K562 (cell line): ENCODE results near the gene ELAC1. TPM values are rescaled to one million over a fixed set of nuclear protein-coding genes. Genes with fewer than 3 reads are reported as not detected.

Experiments used
- ATAC-seq: fragments of 200-7000 bp; cut with Tn5 transposase; 3 replicates; pipeline ENCODE4 v1.9.1; 2020; ENCODE audit warnings: moderate library complexity
- BruUV-seq: library from RNA; stranded (reverse); fragments of 400-500 nt; replicated peaks from 2 replicates; lab custom pipeline; 2021; lab: Mats Ljungman, UMichigan
- CTCF ChIA-PET: fragments of 300-600 bp; formaldehyde crosslinking; extraction: SDS; loops from one replicate; lab custom pipeline; 2021; ENCODE audit warnings: low intra/inter-chr PET ratio; lab: Yijun Ruan, JAX
- POLR2A ChIA-PET: fragments of 300-600, 350-650 bp; sonication (Branson Sonifier 250); formaldehyde crosslinking; extraction: SDS; loops from one replicate; lab custom pipeline; 2021; ENCODE audit warnings: antibody characterized with exemption, inconsistent platforms; lab: Yijun Ruan, JAX
- DNase-seq, 4 experiments: peaks; one replicate each; pipeline versions ENCODE4 v3.0.0 to v3.0.0-alpha.2; 2011 to 2018; ENCODE audit warnings: low spot score in 3 of 4, mixed read lengths in 3 of 4; ENCODE audit errors: extremely low read depth in 1 of 4
- FAIRE-seq: peaks from 2 replicates; lab custom pipeline; 2011; peaks lifted over from hg19 to GRCh38; lab: Jason Lieb, UNC
- H2AFZ ChIP-seq: 2 replicates; pipeline ENCODE4 v1.6.0; 2011; ENCODE audit warnings: low read depth, low read length, control low read depth, inconsistent platforms
- H3K27ac ChIP-seq: fragments of 200-600 bp; 3 replicates; pipeline ENCODE4 v1.8.0; 2011; ENCODE audit warnings: low read depth, mild to moderate bottlenecking, control low read depth, inconsistent platforms, low read length, moderate library complexity, mixed read lengths; ENCODE audit errors: extremely low read depth
- H3K27me3 ChIP-seq, 2 experiments: fragments of 300-600 bp in 1 of 2; 2 replicates in 1 of 2; 3 replicates in 1 of 2; pipeline versions ENCODE4 v1.6.0 to v1.8.0; 2011; ENCODE audit warnings: inconsistent platforms in 2 of 2, low read length in 2 of 2, mild to moderate bottlenecking in 1 of 2, mixed read lengths in 1 of 2, moderate library complexity in 1 of 2; ENCODE audit not compliant: control insufficient read depth in 2 of 2, insufficient read depth in 2 of 2
- H3K36me3 ChIP-seq: fragments of 300-600 bp; 3 replicates; pipeline ENCODE4 v1.8.0; 2011; ENCODE audit warnings: mild to moderate bottlenecking, low read length, inconsistent platforms; ENCODE audit not compliant: control insufficient read depth, insufficient read depth
- H3K4me1 ChIP-seq, 2 experiments: fragments of 200-600 bp in 1 of 2; replicated peaks in 1 of 2; 2 replicates in 1 of 2; 3 replicates in 1 of 2; pipeline versions ENCODE4 v1.5.1 to v1.8.0; 2011; ENCODE audit warnings: inconsistent platforms in 2 of 2, low read length in 2 of 2, mild to moderate bottlenecking in 1 of 2, mixed read lengths in 1 of 2, moderate library complexity in 1 of 2; ENCODE audit not compliant: control insufficient read depth in 2 of 2, insufficient read depth in 2 of 2
- H3K4me2 ChIP-seq: 2 replicates; pipeline ENCODE4 v1.6.1; 2011; ENCODE audit warnings: low read length, control low read depth, inconsistent platforms, mixed read lengths; ENCODE audit not compliant: insufficient read depth
- H3K4me3 ChIP-seq: fragments of 200-600 bp; sonication (generic), shearing (Covaris generic); 2 replicates; pipeline ENCODE4 v1.5.1; 2016; ENCODE audit warnings: control low read depth, inconsistent platforms
- H3K79me2 ChIP-seq: fragments of 200-600 bp; 3 replicates; pipeline ENCODE4 v1.8.0; 2011; ENCODE audit warnings: low read length, inconsistent platforms; ENCODE audit not compliant: control insufficient read depth, insufficient read depth
- H3K9ac ChIP-seq, 2 experiments: 2 replicates each; pipeline versions ENCODE4 v1.6.0 to v1.6.1; 2011; ENCODE audit warnings: low read depth in 2 of 2, low read length in 2 of 2, control low read depth in 1 of 2, inconsistent platforms in 1 of 2, mild to moderate bottlenecking in 1 of 2, mixed read lengths in 1 of 2; ENCODE audit not compliant: insufficient read depth in 1 of 2
- H3K9me1 ChIP-seq: one replicate; pipeline ENCODE4 v1.6.0; 2011; ENCODE audit warnings: inconsistent platforms, mild to moderate bottlenecking, low read length, moderate library complexity; ENCODE audit not compliant: control insufficient read depth, insufficient read depth
- H3K9me3 ChIP-seq: replicated peaks from 2 replicates; pipeline ENCODE4 v1.5.1; 2011; ENCODE audit warnings: low read depth, low read length, inconsistent platforms; ENCODE audit not compliant: control insufficient read depth, insufficient read depth
- H4K20me1 ChIP-seq: replicated peaks from 2 replicates; pipeline ENCODE4 v1.6.1; 2011; ENCODE audit warnings: low read length, inconsistent platforms, mixed read lengths; ENCODE audit not compliant: control insufficient read depth, insufficient read depth
- BCLAF1 ChIP-seq, 2 experiments: fragments of 450-650 bp in 1 of 2; IDR thresholded peaks; 2 replicates each; pipeline ENCODE4 v1.6.1; 2011 to 2017; ENCODE audit warnings: low read depth in 2 of 2, antibody characterized with exemption in 1 of 2, borderline replicate concordance in 1 of 2, low read length in 1 of 2, mild to moderate bottlenecking in 1 of 2, mixed read lengths in 1 of 2; ENCODE audit not compliant: control insufficient read depth in 1 of 2
- CSDE1 ChIP-seq, 2 experiments: fragments of 450-650 bp; IDR thresholded peaks; 2 replicates each; pipeline ENCODE4 v1.6.1; 2016; ENCODE audit warnings: mild to moderate bottlenecking in 1 of 2
- CTCFL ChIP-seq: IDR thresholded peaks from 2 replicates; pipeline ENCODE4 v1.6.1; 2011; ENCODE audit warnings: borderline replicate concordance, low read depth, mild to moderate bottlenecking, moderate library complexity, low read length; ENCODE audit not compliant: insufficient read depth, poor library complexity, severe bottlenecking
- DEAF1 ChIP-seq: fragments of 450-650 bp; formaldehyde crosslinking; IDR thresholded peaks from 2 replicates; pipeline ENCODE4 v1.4.0; 2020; ENCODE audit warnings: mild to moderate bottlenecking, moderate library complexity
- ETV5 ChIP-seq: sonication (generic); formaldehyde crosslinking; IDR thresholded peaks from 2 replicates; pipeline ENCODE4 v1.4.0; 2020; ENCODE audit warnings: low read depth, mild to moderate bottlenecking, missing genetic modification reagents
- GABPB1 ChIP-seq: sonication (generic); formaldehyde crosslinking; IDR thresholded peaks from 2 replicates; pipeline ENCODE4 v1.8.0; 2022; ENCODE audit warnings: mild to moderate bottlenecking, missing genetic modification reagents
- HNRNPL ChIP-seq: fragments of 200-400 bp; formaldehyde crosslinking; IDR thresholded peaks from 2 replicates; pipeline ENCODE4 v1.6.1; 2017; ENCODE audit warnings: low read depth, mild to moderate bottlenecking, low read length
- LCOR ChIP-seq: sonication (generic); formaldehyde crosslinking; IDR thresholded peaks from 2 replicates; pipeline ENCODE4 v1.8.0; 2022; ENCODE audit warnings: mild to moderate bottlenecking, missing genetic modification reagents
- NCOR1 ChIP-seq: fragments of 450-650 bp; IDR thresholded peaks from 2 replicates; pipeline ENCODE4 v1.6.1; 2016; ENCODE audit warnings: mild to moderate bottlenecking, moderate library complexity
- NEUROD1 ChIP-seq: fragments of 150-350 bp; IDR thresholded peaks from 2 replicates; pipeline ENCODE4 v1.6.1; 2014; ENCODE audit warnings: borderline replicate concordance, low read length, low read depth; ENCODE audit not compliant: partially characterized antibody
- RCOR1 ChIP-seq, 2 experiments: IDR thresholded peaks; 2 replicates each; pipeline ENCODE4 v1.6.1; 2012; ENCODE audit warnings: low read depth in 2 of 2, low read length in 2 of 2, borderline replicate concordance in 1 of 2, improper control_type of control experiment in 1 of 2
- SREBF1 ChIP-seq: fragments of 150-350 bp; IDR thresholded peaks from 2 replicates; pipeline ENCODE4 v1.6.1; 2014; ENCODE audit warnings: antibody characterized with exemption, low read depth, low read length, borderline replicate concordance
- TARDBP ChIP-seq: fragments of 450-650 bp; IDR thresholded peaks from 2 replicates; pipeline ENCODE4 v1.6.1; 2016
- ZNF217 ChIP-seq: sonication (generic); formaldehyde crosslinking; IDR thresholded peaks from 2 replicates; pipeline ENCODE4 v1.8.0; 2022; ENCODE audit warnings: mild to moderate bottlenecking, missing genetic modification reagents
- ZNF263 ChIP-seq: sonication (generic); formaldehyde crosslinking; IDR thresholded peaks from 2 replicates; pipeline ENCODE4 v1.8.0; 2022; ENCODE audit warnings: mild to moderate bottlenecking, missing genetic modification reagents, borderline replicate concordance
- WGBS: fragments of 100-300 bp; shearing (Covaris generic); methylation state at CpG from one replicate; pipeline ENCODE4 v1.1.6; 2016; ENCODE audit warnings: low coverage, mixed read lengths; ENCODE audit not compliant: insufficient coverage; ENCODE audit errors: missing lambda C conversion rate; 5-methylcytosine and 5-hydroxymethylcytosine counted together
- in situ Hi-C: fragments of 300-500 bp; cut with MboI; formaldehyde crosslinking; loops from 4 replicates; pipeline ENCODE4 v1.15.0; 2018; ENCODE audit warnings: inconsistent platforms, mixed read lengths
- intact Hi-C: fragments of 100-400 bp; cut with micrococcal nuclease; formaldehyde crosslinking; loops from 2 replicates; pipeline ENCODE4 v1.14.2; 2022
- polyA plus RNA-seq, 8 experiments: library from polyadenylated mRNA; depleted of rRNA in 4 of 8; stranded (reverse) in 5 of 8; unstranded in 3 of 8; fragments of >200 nt; fragmentation: Nextera tagmentation in 2 of 8; fragmentation: Illumina TruSeq in 1 of 8; extraction: Ambion mirVana in 2 of 8; extraction: Trizol in 1 of 8; gene quantifications; 2 replicates each; pipeline versions ENCODE4 v1.2.1 to v1.2.3, GENCODE V29; 2011 to 2014; ENCODE audit warnings: inconsistent platforms in 1 of 8, missing spikeins in 1 of 8
- total RNA-seq, 7 experiments: library from RNA; depleted of rRNA in 6 of 7; stranded (reverse); fragments of >200 nt in 6 of 7; fragmentation: Illumina TruSeq in 2 of 7; extraction: Trizol in 2 of 7; gene quantifications; 2 replicates each; pipeline versions ENCODE4 v1.2.1 to v1.2.3, GENCODE V29; 2011 to 2021; ENCODE audit warnings: low replicate concordance in 1 of 7

Gene ELAC1
- total and polyA plus RNA-seq, 9 of the 15 experiments (the other 6 are each of a cell fraction or from before 2014, with no cell fraction given), result 3.7 to 7.7 (median 4.9) TPM

- DNase-seq (peak in 2 of 4 experiments; percentile 11 to 55), ATAC-seq (peak; percentile 63), FAIRE-seq (peak; percentile 87)
- BruUV-seq, result no TSS peak
- Histone ChIP-seq H3K36me3 (peaks cover 2% of the 10 kb centered on the region; the same call in 2 of the 3 replicates), H3K27me3 (no peaks in the 10 kb centered on the region), H3K4me3 (no peak overlapping the region), H3K4me1 (peaks cover 7 to 25% of the 10 kb centered on the region in 2 experiments; a peak in 4 of 5 replicates), H3K4me2 (peak overlapping the region; percentile 5; the same call in 1 of the 2 replicates), H3K9ac (peak overlapping the region in 1 of 2 experiments; percentile 18; a peak in 1 of 4 replicates), H3K9me1 (no peaks in the 10 kb centered on the region), H3K27ac (no peak overlapping the region), H3K9me3 (no peaks in the 10 kb centered on the region), H3K79me2 (peaks cover 49% of the 10 kb centered on the region), H4K20me1 (peaks cover 9% of the 10 kb centered on the region), H2AFZ (no peak overlapping the region)
- intact Hi-C loops (no loop called here), in situ Hi-C loops (no loop called here)
- ChIA-PET POLR2A (interaction anchor here (0.8 kb wide), 1 partner anchor 12 kb away, joined by 3 read pairs; no protein-coding TSS in a partner anchor), CTCF (no interaction called here)
- WGBS, result 36% methylated on average over 4 of the region's 4 CpGs
- no peak for TF ChIP-seq NEUROD1
- TF ChIP-seq LCOR, result no peak
- TF ChIP-seq CTCFL, result peak; percentile 30
- TF ChIP-seq RCOR1 (IDR thresholded peaks at IDR 0.05; ENCODE audit: borderline replicate concordance in 1 of 2, low read depth in 2 of 2, low read length in 2 of 2), result no peak
- no peak for TF ChIP-seq TARDBP
- no peak for TF ChIP-seq CSDE1 (IDR thresholded peaks at IDR 0.05)
- peak; percentile 20; the same call in 1 of the 2 replicates for TF ChIP-seq NCOR1
- TF ChIP-seq ETV5 (CRISPR knock-in tag), result no peak
- no peak for TF ChIP-seq DEAF1 (CRISPR knock-in tag)
- no peak for TF ChIP-seq BCLAF1 (IDR thresholded peaks at IDR 0.05; ENCODE audit: borderline replicate concordance in 1 of 2, control insufficient read depth in 1 of 2, low read depth in 2 of 2, low read length in 1 of 2)
- TF ChIP-seq ZNF217, result no peak
- no peak for TF ChIP-seq ZNF263 (CRISPR knock-in tag)
- no peak for TF ChIP-seq HNRNPL
- TF ChIP-seq GABPB1, result no peak
- no peak for TF ChIP-seq SREBF1
Observed at GRCh38 chr18:51028201-51028805, 60.5 kb downstream of the ELAC1 start.
